SK-N-SH (cell line): ENCODE measurements around the gene C20orf141. TPM values are rescaled to one million over a fixed set of nuclear protein-coding genes. Genes with fewer than 3 reads are reported as not detected.

Experiments used
- CTCF ChIA-PET: fragments of 300-600, 350-600 bp; formaldehyde crosslinking; extraction: SDS; loops from one replicate; lab custom pipeline; 2021; lab: Yijun Ruan, JAX
- POLR2A ChIA-PET: fragments of 350-600 bp; sonication (Branson Sonifier 250); formaldehyde crosslinking; extraction: SDS; loops from one replicate; lab custom pipeline; 2020; ENCODE audit warnings: antibody characterized with exemption, inconsistent platforms; lab: Yijun Ruan, JAX
- DNase-seq: peaks from one replicate; pipeline ENCODE4 v3.0.0; 2012
- H2AFZ ChIP-seq: fragments of 200-600 bp; sonication (generic); 2 replicates; pipeline ENCODE4 v1.8.1; 2016; ENCODE audit warnings: antibody characterized with exemption, mild to moderate bottlenecking, low read depth
- H3F3A ChIP-seq: fragments of 200-600 bp; sonication (generic); replicated peaks from 2 replicates; pipeline ENCODE3; 2016; ENCODE audit warnings: antibody characterized with exemption, mild to moderate bottlenecking; ENCODE audit not compliant: insufficient read depth
- H3K27ac ChIP-seq, 2 experiments: fragments of 200-500 bp in 1 of 2; fragments of 200-600 bp in 1 of 2; sonication (Bioruptor generic) in 1 of 2; sonication (generic), shearing (Covaris generic) in 1 of 2; 2 replicates each; pipeline versions ENCODE4 v1.5.1 to v1.6.1; 2014 to 2016; ENCODE audit warnings: low read depth in 2 of 2, inconsistent platforms in 1 of 2, low read length in 1 of 2, mild to moderate bottlenecking in 1 of 2, mixed read lengths in 1 of 2
- H3K27me3 ChIP-seq: fragments of 200-600 bp; sonication (generic), shearing (Covaris generic); 2 replicates; pipeline ENCODE4 v1.6.1; 2016; ENCODE audit warnings: mixed run types; ENCODE audit not compliant: insufficient read depth
- H3K36me3 ChIP-seq, 2 experiments: fragments of 200-500 bp in 1 of 2; fragments of 200-600 bp in 1 of 2; sonication (Bioruptor generic) in 1 of 2; sonication (generic) in 1 of 2; replicated peaks in 1 of 2; 2 replicates each; pipeline versions ENCODE3 to v1.5.1; 2014 to 2016; ENCODE audit warnings: low read length in 1 of 2, mild to moderate bottlenecking in 1 of 2; ENCODE audit not compliant: insufficient read depth in 2 of 2, control insufficient read depth in 1 of 2
- H3K4me1 ChIP-seq, 2 experiments: fragments of 200-500 bp in 1 of 2; fragments of 200-600 bp in 1 of 2; sonication (Bioruptor generic) in 1 of 2; sonication (generic), shearing (Covaris generic) in 1 of 2; 2 replicates each; pipeline versions ENCODE4 v1.5.1 to v1.6.1; 2014 to 2016; ENCODE audit warnings: low read depth in 1 of 2, low read length in 1 of 2, mixed run types in 1 of 2; ENCODE audit not compliant: insufficient read depth in 2 of 2, control insufficient read depth in 1 of 2
- H3K4me2 ChIP-seq: fragments of 200-600 bp; sonication (generic), shearing (Covaris generic); 2 replicates; pipeline ENCODE4 v1.6.1; 2017; ENCODE audit warnings: mixed run types
- H3K4me3 ChIP-seq, 2 experiments: fragments of 200-500 bp in 1 of 2; fragments of 200-600 bp in 1 of 2; sonication (Bioruptor generic) in 1 of 2; sonication (generic), shearing (Covaris generic) in 1 of 2; 2 replicates each; pipeline versions ENCODE4 v1.5.1 to v1.8.1; 2014 to 2016; ENCODE audit warnings: low read depth in 2 of 2, inconsistent platforms in 1 of 2, low read length in 1 of 2, mild to moderate bottlenecking in 1 of 2, mixed read lengths in 1 of 2, moderate library complexity in 1 of 2
- H3K79me2 ChIP-seq: fragments of 200-600 bp; sonication (generic); 2 replicates; pipeline ENCODE4 v1.8.1; 2017; ENCODE audit warnings: mild to moderate bottlenecking; ENCODE audit not compliant: insufficient read depth
- H3K9ac ChIP-seq: fragments of 200-600 bp; sonication (generic); 2 replicates; pipeline ENCODE4 v1.6.1; 2017; ENCODE audit warnings: mixed run types
- H3K9me2 ChIP-seq: fragments of 200-600 bp; sonication (generic); 2 replicates; pipeline ENCODE4 v1.6.1; 2017; ENCODE audit warnings: mixed run types
- H3K9me3 ChIP-seq: fragments of 200-600 bp; sonication (generic); 2 replicates; pipeline ENCODE4 v1.6.1; 2017; ENCODE audit warnings: mixed run types, mild to moderate bottlenecking, moderate library complexity
- H4K20me1 ChIP-seq: fragments of 200-600 bp; sonication (generic); 2 replicates; pipeline ENCODE4 v1.6.1; 2017; ENCODE audit warnings: mild to moderate bottlenecking, mixed run types; ENCODE audit not compliant: insufficient read depth
- CTCF ChIP-seq: fragments of 200-600 bp; sonication (generic); IDR thresholded peaks from 2 replicates; pipeline ENCODE4 v1.6.1; 2017; ENCODE audit warnings: antibody characterized with exemption, mild to moderate bottlenecking, moderate library complexity
- EP300 ChIP-seq, 2 experiments: IDR thresholded peaks; 2 replicates each; pipeline versions ENCODE4 v1.4.0 to v1.6.1; 2012; ENCODE audit warnings: borderline replicate concordance in 1 of 2, low read depth in 1 of 2, low read length in 1 of 2
- EZH2phosphoT487 ChIP-seq: fragments of 200-600 bp; sonication (generic); IDR thresholded peaks from 2 replicates; pipeline ENCODE4 v1.6.1; 2017; ENCODE audit warnings: low read depth, mixed run types, mild to moderate bottlenecking, antibody characterized with exemption, moderate library complexity, borderline replicate concordance
- FOXJ3 ChIP-seq: sonication (generic); formaldehyde crosslinking; IDR thresholded peaks from 2 replicates; pipeline ENCODE4 v1.5.1; 2020; ENCODE audit warnings: mild to moderate bottlenecking, missing genetic modification reagents
- FOXM1 ChIP-seq: IDR thresholded peaks from 2 replicates; pipeline ENCODE4 v1.4.0; 2012; ENCODE audit warnings: low read depth, mild to moderate bottlenecking
- MEF2A ChIP-seq: IDR thresholded peaks from 2 replicates; pipeline ENCODE4 v1.4.0; 2012; ENCODE audit warnings: low read depth, borderline replicate concordance
- MXI1 ChIP-seq: IDR thresholded peaks from 2 replicates; pipeline ENCODE4 v1.6.1; 2012; ENCODE audit warnings: mild to moderate bottlenecking, low read depth, low read length, improper control_type of control experiment
- NFIC ChIP-seq: IDR thresholded peaks from 2 replicates; pipeline ENCODE4 v1.4.0; 2012; ENCODE audit warnings: borderline replicate concordance
- RAD21 ChIP-seq: IDR thresholded peaks from 2 replicates; pipeline ENCODE4 v1.6.1; 2012; ENCODE audit warnings: mild to moderate bottlenecking, low read length
- RCOR1 ChIP-seq: fragments of 150-350 bp; IDR thresholded peaks from 2 replicates; pipeline ENCODE4 v1.6.1; 2017; ENCODE audit warnings: antibody characterized with exemption, low read length
- RFX5 ChIP-seq: IDR thresholded peaks from 2 replicates; pipeline ENCODE4 v1.6.1; 2012; ENCODE audit warnings: mild to moderate bottlenecking, improper control_type of control experiment, low read length
- SIN3A ChIP-seq: IDR thresholded peaks from 2 replicates; pipeline ENCODE4 v1.6.1; 2012; ENCODE audit warnings: low read depth, mild to moderate bottlenecking, low read length, moderate library complexity, borderline replicate concordance
- TCF12 ChIP-seq: IDR thresholded peaks from 2 replicates; pipeline ENCODE4 v1.4.0; 2012
- WGBS: methylation state at CpG from one replicate; pipeline ENCODE4 v1.1.6; 2017; ENCODE audit warnings: low lambda C conversion rate; 5-methylcytosine and 5-hydroxymethylcytosine counted together
- polyA plus RNA-seq, 3 experiments: library from polyadenylated mRNA; depleted of rRNA; stranded (reverse); fragments of >200 nt; gene quantifications; 2 replicates each; pipeline ENCODE4 v1.2.3, GENCODE V29; 2012

Gene C20orf141
- polyA plus RNA-seq, 1 of the 3 experiments (the other 2 are of a cell fraction), result 1.2 TPM

GRCh38 chr20:2778602-2779321 is 36.0 kb upstream of the C20orf141 start:
- TF ChIP-seq EP300 (IDR thresholded peaks at IDR 0.05; ENCODE audit: borderline replicate concordance in 1 of 2, low read depth in 1 of 2, low read length in 1 of 2) (no peak), SIN3A (no peak), RFX5 (no peak), RCOR1 (no peak), FOXM1 (no peak), RAD21 (no peak), TCF12 (no peak), MEF2A (no peak), NFIC (no peak), CTCF (no peak)
- Histone ChIP-seq H4K20me1 (no peaks in the 10 kb centered on the region), H3K4me1 (no peaks in the 10 kb centered on the region), H3F3A (no peaks in the 10 kb centered on the region), H3K9me2 (no peaks in the 10 kb centered on the region), H3K9ac (no peak overlapping the region), H3K36me3 (no peaks in the 10 kb centered on the region), H3K27ac (no peak overlapping the region), H3K79me2 (no peaks in the 10 kb centered on the region), H3K9me3 (peaks cover 9% of the 10 kb centered on the region), H3K4me2 (no peak overlapping the region), H2AFZ (no peak overlapping the region), H3K4me3 (no peak overlapping the region), H3K27me3 (no peaks in the 10 kb centered on the region)
- ChIA-PET POLR2A (no interaction called here), CTCF (interaction anchor here (1.0 kb wide), 1 partner anchor 74 kb away, joined by 4 read pairs; no protein-coding TSS in a partner anchor)
- DNase-seq, result no peak
- WGBS, result 66% methylated on average over 10 of the region's 10 CpGs

GRCh38 chr20:2780948-2781347 is 33.8 kb upstream of the C20orf141 start:
- TF ChIP-seq EZH2phosphoT487, result no peak
- TF ChIP-seq MXI1, result no peak
- TF ChIP-seq FOXJ3 (CRISPR knock-in tag), result no peak
- no peaks in the 10 kb centered on the region for H3K36me3 ChIP-seq
- no peaks in the 10 kb centered on the region for H3K9me2 ChIP-seq
- H3K79me2 ChIP-seq, result no peaks in the 10 kb centered on the region
- no peak overlapping the region for H3K4me3 ChIP-seq
- POLR2A ChIA-PET, result no interaction called here
- WGBS, result 34% methylated on average over 3 of the region's 3 CpGs
- no peak overlapping the region for H2AFZ ChIP-seq
- no peaks in the 10 kb centered on the region for H4K20me1 ChIP-seq
- no peaks in the 10 kb centered on the region for H3F3A ChIP-seq
- DNase-seq, result no peak
- H3K4me2 ChIP-seq, result no peak overlapping the region
- H3K9ac ChIP-seq, result no peak overlapping the region
- peaks cover 3% of the 10 kb centered on the region; the same call in 1 of the 2 replicates for H3K9me3 ChIP-seq
- no peaks in the 10 kb centered on the region for H3K4me1 ChIP-seq
- no peaks in the 10 kb centered on the region for H3K27me3 ChIP-seq
- H3K27ac ChIP-seq, result no peak overlapping the region
- CTCF ChIA-PET, result interaction anchor here (1.0 kb wide), 1 partner anchor 40 kb away, joined by 4 read pairs; no protein-coding TSS in a partner anchor
